ENCODE data around the gene RNF187.

DNA sequence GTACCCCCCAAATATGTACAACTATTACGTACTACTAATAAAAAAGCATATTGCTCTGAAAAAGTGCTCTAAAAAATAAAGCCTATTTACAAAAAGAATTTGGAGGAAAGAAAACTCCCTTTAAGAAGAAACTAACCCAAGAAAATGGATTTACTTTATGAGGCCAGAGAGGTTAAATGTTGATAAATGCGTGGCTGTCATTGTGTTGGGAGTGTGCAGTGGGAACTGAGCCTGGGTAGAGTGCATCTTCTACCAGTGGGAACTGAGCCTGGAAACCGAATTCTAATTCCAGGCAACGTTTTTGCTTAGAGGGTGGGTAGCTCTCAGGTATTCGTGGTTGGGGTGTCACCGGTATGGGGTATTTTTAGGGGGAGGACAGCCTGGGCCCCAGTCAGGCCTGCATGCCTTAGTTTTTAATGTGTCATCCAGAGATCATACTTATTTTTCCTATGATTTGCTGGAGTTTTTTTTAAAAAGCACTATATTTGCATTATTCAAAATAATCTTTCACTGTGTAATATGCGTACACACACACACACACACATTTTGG lies 24.1 kb upstream of the RNF187 start:
- TF ChIP-seq RFX5 (IDR thresholded peaks at IDR 0.05; ENCODE audit: low read depth, low read length) (no peak), MXI1 (IDR thresholded peaks at IDR 0.05; ENCODE audit: borderline replicate concordance, low read depth, low read length) (no peak), BHLHE40 (IDR thresholded peaks at IDR 0.05; ENCODE audit: low read depth, low read length) (no peak), RCOR1 (IDR thresholded peaks at IDR 0.05; ENCODE audit: insufficient replicate concordance, low read length) (no peak), NFE2L2 (IDR thresholded peaks at IDR 0.05; ENCODE audit: low read depth, low read length) (no peak), POLR2A (IDR thresholded peaks at IDR 0.05; ENCODE audit: low read depth, low read length) (no peak), SMC3 (IDR thresholded peaks at IDR 0.05; ENCODE audit: low read depth, low read length) (no peak), MAFK (IDR thresholded peaks at IDR 0.05; ENCODE audit: low read depth, low read length) (no peak), FOS (IDR thresholded peaks at IDR 0.05; ENCODE audit: low read depth, low read length) (no peak), MAZ (IDR thresholded peaks at IDR 0.05; ENCODE audit: borderline replicate concordance, low read depth, low read length) (no peak), CEBPB (IDR thresholded peaks at IDR 0.05; ENCODE audit: low read depth, low read length) (no peak), RAD21 (IDR thresholded peaks at IDR 0.05; ENCODE audit: low read length) (no peak)
- TF ChIP-seq, protein P1, sequence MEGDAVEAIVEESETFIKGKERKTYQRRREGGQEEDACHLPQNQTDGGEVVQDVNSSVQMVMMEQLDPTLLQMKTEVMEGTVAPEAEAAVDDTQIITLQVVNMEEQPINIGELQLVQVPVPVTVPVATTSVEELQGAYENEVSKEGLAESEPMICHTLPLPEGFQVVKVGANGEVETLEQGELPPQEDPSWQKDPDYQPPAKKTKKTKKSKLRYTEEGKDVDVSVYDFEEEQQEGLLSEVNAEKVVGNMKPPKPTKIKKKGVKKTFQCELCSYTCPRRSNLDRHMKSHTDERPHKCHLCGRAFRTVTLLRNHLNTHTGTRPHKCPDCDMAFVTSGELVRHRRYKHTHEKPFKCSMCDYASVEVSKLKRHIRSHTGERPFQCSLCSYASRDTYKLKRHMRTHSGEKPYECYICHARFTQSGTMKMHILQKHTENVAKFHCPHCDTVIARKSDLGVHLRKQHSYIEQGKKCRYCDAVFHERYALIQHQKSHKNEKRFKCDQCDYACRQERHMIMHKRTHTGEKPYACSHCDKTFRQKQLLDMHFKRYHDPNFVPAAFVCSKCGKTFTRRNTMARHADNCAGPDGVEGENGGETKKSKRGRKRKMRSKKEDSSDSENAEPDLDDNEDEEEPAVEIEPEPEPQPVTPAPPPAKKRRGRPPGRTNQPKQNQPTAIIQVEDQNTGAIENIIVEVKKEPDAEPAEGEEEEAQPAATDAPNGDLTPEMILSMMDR (conservative IDR thresholded peaks at IDR 0.05; ENCODE audit: low read depth, low read length) = no peak
- TF ChIP-seq, protein P2, sequence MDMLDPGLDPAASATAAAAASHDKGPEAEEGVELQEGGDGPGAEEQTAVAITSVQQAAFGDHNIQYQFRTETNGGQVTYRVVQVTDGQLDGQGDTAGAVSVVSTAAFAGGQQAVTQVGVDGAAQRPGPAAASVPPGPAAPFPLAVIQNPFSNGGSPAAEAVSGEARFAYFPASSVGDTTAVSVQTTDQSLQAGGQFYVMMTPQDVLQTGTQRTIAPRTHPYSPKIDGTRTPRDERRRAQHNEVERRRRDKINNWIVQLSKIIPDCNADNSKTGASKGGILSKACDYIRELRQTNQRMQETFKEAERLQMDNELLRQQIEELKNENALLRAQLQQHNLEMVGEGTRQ (IDR thresholded peaks at IDR 0.05; ENCODE audit: low read depth, low read length) = no peak
